GM08714 (cell line): ENCODE data around the gene FAM228B.

ENCODE experiments used
- H3K4me3 ChIP-seq: fragments of 200-500 bp; sonication (Bioruptor generic); 2 replicates; pipeline ENCODE4 v1.5.1; 2014; ENCODE audit warnings: mild to moderate bottlenecking, low read length, inconsistent platforms
- ZNF274 ChIP-seq: IDR thresholded peaks from 2 replicates; pipeline ENCODE4 v1.6.1; 2012; ENCODE audit warnings: mild to moderate bottlenecking, low read depth, low read length

FAM228B gene

GRCh38 chr2:24210723-24211122 is 87.5 kb downstream of the FAM228B start:
- TF ChIP-seq ZNF274: no peak
- no peak overlapping the region for H3K4me3 ChIP-seq

- no peak overlapping the region for H3K4me3 ChIP-seq
- TF ChIP-seq ZNF274: no peak
Measured at GRCh38 chr2:24211408-24211807, 88.1 kb downstream of the FAM228B start.

GRCh38 chr2:24214880-24215279 is 91.6 kb downstream of the FAM228B start:
- TF ChIP-seq ZNF274: no peak
- no peak overlapping the region for H3K4me3 ChIP-seq
